Stimulated activated CD4-positive, alpha-beta T cell treated with anti-CD3 and anti-CD28 coated beads, TNF-alpha, amount 100 ng/mL, for 1 hour (primary cell): ENCODE measurements around the gene MAST2.
"Not testable (repeated sequence)": the region's sequence is repeated elsewhere in the genome, so short reads cannot be mapped to it uniquely, and the experiment has no call there.

ENCODE experiments used
- DNase-seq, 3 donors: peaks; one replicate each; pipeline ENCODE4 v3.0.0-alpha.2; 2020; ENCODE audit warnings: low read depth in 3 of 3, low spot score in 1 of 3

MAST2 gene

GRCh38 chr1:46056325-46056724, 252.9 kb downstream of the MAST2 start:
- DNase-seq, result no peak

GRCh38 chr1:46057215-46057614, 253.8 kb downstream of the MAST2 start:
- not testable (repeated sequence) for DNase-seq

- no peak for DNase-seq
These were observed 254.4 kb downstream of the MAST2 start for GRCh38 chr1:46057781-46058180.

GRCh38 chr1:46058936-46059335, 255.5 kb downstream of the MAST2 start:
- DNase-seq, result no peak

- DNase-seq, result no peak
These were observed 257.7 kb downstream of the MAST2 start for GRCh38 chr1:46061146-46061545.

GRCh38 chr1:46062651-46063319, 259.4 kb downstream of the MAST2 start:
- DNase-seq, result peak in 1 of 3 donors; percentile 24

- DNase-seq, result no peak
These were observed 261.3 kb downstream of the MAST2 start for GRCh38 chr1:46064708-46065107.

GRCh38 chr1:46065405-46065804, 262.0 kb downstream of the MAST2 start:
- DNase-seq, result no peak

GRCh38 chr1:46067652-46068051, 264.2 kb downstream of the MAST2 start:
- DNase-seq, result no peak

GRCh38 chr1:46068525-46068924, 265.1 kb downstream of the MAST2 start:
- no peak for DNase-seq

GRCh38 chr1:46070164-46070814, 266.9 kb downstream of the MAST2 start:
- DNase-seq, result no peak

GRCh38 chr1:46072975-46073374, 269.6 kb downstream of the MAST2 start:
- DNase-seq, result no peak

- DNase-seq, result no peak
These were observed 272.9 kb downstream of the MAST2 start for GRCh38 chr1:46076343-46076742.

- DNase-seq, result no peak
These were observed 274.2 kb downstream of the MAST2 start for GRCh38 chr1:46077644-46078043.

GRCh38 chr1:46080257-46080656, 276.8 kb downstream of the MAST2 start:
- DNase-seq, result no peak

GRCh38 chr1:46081206-46081605, 277.8 kb downstream of the MAST2 start:
- no peak for DNase-seq

GRCh38 chr1:46081619-46082018, 278.2 kb downstream of the MAST2 start:
- no peak for DNase-seq

GRCh38 chr1:46083579-46083978, 280.2 kb downstream of the MAST2 start:
- no peak for DNase-seq

- DNase-seq, result no peak
These were observed 281.4 kb downstream of the MAST2 start for GRCh38 chr1:46084553-46085451.
